ENCODE results near the gene CAMK1G.

DNA sequence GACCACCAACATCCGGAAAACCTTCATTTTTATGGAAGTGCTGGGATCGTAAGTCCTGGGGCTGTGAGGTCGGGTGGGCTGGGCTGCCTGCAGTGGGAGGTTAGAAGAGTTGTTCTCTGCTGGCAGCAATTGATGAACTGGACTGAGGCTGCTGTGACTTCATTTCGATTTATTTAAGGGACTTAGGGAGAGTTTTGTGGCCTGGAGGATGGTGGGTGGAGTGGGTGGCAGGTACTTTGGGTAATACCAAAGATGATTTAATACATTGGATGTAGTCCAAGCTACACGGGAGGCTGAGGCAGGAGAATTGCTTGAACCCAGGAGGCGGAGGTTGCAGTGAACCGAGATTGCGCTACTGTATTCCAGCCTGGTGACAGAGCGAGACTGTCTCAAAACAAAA lies 11.5 kb downstream of the CAMK1G start:
- TF ChIP-seq, protein P1, sequence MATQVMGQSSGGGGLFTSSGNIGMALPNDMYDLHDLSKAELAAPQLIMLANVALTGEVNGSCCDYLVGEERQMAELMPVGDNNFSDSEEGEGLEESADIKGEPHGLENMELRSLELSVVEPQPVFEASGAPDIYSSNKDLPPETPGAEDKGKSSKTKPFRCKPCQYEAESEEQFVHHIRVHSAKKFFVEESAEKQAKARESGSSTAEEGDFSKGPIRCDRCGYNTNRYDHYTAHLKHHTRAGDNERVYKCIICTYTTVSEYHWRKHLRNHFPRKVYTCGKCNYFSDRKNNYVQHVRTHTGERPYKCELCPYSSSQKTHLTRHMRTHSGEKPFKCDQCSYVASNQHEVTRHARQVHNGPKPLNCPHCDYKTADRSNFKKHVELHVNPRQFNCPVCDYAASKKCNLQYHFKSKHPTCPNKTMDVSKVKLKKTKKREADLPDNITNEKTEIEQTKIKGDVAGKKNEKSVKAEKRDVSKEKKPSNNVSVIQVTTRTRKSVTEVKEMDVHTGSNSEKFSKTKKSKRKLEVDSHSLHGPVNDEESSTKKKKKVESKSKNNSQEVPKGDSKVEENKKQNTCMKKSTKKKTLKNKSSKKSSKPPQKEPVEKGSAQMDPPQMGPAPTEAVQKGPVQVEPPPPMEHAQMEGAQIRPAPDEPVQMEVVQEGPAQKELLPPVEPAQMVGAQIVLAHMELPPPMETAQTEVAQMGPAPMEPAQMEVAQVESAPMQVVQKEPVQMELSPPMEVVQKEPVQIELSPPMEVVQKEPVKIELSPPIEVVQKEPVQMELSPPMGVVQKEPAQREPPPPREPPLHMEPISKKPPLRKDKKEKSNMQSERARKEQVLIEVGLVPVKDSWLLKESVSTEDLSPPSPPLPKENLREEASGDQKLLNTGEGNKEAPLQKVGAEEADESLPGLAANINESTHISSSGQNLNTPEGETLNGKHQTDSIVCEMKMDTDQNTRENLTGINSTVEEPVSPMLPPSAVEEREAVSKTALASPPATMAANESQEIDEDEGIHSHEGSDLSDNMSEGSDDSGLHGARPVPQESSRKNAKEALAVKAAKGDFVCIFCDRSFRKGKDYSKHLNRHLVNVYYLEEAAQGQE (IDR thresholded peaks at IDR 0.05; ENCODE audit: unreplicated experiment), result no peak
- TF ChIP-seq, protein P2, sequence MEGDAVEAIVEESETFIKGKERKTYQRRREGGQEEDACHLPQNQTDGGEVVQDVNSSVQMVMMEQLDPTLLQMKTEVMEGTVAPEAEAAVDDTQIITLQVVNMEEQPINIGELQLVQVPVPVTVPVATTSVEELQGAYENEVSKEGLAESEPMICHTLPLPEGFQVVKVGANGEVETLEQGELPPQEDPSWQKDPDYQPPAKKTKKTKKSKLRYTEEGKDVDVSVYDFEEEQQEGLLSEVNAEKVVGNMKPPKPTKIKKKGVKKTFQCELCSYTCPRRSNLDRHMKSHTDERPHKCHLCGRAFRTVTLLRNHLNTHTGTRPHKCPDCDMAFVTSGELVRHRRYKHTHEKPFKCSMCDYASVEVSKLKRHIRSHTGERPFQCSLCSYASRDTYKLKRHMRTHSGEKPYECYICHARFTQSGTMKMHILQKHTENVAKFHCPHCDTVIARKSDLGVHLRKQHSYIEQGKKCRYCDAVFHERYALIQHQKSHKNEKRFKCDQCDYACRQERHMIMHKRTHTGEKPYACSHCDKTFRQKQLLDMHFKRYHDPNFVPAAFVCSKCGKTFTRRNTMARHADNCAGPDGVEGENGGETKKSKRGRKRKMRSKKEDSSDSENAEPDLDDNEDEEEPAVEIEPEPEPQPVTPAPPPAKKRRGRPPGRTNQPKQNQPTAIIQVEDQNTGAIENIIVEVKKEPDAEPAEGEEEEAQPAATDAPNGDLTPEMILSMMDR (conservative IDR thresholded peaks at IDR 0.05; ENCODE audit: low read depth in 2 of 2), result no peak
- TF ChIP-seq POLR2AphosphoS5 (IDR thresholded peaks at IDR 0.05; ENCODE audit: low read depth) (no peak), EZH2 (IDR thresholded peaks at IDR 0.05; ENCODE audit: low read depth, unreplicated experiment) (no peak)
